Adrenal gland (tissue), 5 donors: ENCODE data around the gene MORF4L1.

ENCODE experiments used
- POLR2A ChIP-seq, 2 donors: fragments of 450-650 bp; IDR thresholded peaks; one replicate each; pipeline ENCODE4 v1.6.1; 2017; ENCODE audit warnings: antibody characterized with exemption in 2 of 2, mild to moderate bottlenecking in 2 of 2, moderate library complexity in 1 of 2
- TF ChIP-seq, protein P1 (sequence below), 6 experiments: fragments of 450-650 bp in 4 of 6; fragments of 200-600 bp in 2 of 6; sonication (generic) in 1 of 6; IDR thresholded peaks; 1 replicate in 5 of 6; 2 replicates in 1 of 6; pipeline versions ENCODE4 v1.5.1 to v1.8.0; 2016 to 2021; ENCODE audit warnings: antibody characterized with exemption in 6 of 6, mild to moderate bottlenecking in 2 of 6, moderate library complexity in 1 of 6
- donor health status: DM: no; HTN: no; CAD: no.

DNA sequence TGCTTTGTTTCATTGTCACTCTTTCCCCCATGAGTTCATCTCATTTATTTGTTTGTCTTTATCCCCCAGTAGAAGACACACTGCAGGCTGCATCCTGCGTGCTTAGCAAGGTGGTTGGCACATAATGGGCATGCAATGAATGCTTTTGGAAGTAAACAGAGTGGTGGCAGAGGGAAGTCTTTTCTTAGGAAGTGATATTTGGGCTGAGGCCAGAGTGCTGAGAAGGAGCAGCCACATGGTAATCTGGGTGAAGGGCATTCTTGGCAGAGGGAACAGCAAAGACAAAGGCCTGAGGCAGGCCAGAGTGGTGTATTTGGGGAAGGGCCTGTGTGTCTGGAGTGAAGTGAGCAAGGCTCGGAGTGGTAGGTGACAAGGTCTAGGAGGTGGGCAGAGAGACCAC lies 43.8 kb upstream of the MORF4L1 start:
- TF ChIP-seq, protein P1, sequence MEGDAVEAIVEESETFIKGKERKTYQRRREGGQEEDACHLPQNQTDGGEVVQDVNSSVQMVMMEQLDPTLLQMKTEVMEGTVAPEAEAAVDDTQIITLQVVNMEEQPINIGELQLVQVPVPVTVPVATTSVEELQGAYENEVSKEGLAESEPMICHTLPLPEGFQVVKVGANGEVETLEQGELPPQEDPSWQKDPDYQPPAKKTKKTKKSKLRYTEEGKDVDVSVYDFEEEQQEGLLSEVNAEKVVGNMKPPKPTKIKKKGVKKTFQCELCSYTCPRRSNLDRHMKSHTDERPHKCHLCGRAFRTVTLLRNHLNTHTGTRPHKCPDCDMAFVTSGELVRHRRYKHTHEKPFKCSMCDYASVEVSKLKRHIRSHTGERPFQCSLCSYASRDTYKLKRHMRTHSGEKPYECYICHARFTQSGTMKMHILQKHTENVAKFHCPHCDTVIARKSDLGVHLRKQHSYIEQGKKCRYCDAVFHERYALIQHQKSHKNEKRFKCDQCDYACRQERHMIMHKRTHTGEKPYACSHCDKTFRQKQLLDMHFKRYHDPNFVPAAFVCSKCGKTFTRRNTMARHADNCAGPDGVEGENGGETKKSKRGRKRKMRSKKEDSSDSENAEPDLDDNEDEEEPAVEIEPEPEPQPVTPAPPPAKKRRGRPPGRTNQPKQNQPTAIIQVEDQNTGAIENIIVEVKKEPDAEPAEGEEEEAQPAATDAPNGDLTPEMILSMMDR (IDR thresholded peaks at IDR 0.05) = no peak
- no peak for TF ChIP-seq POLR2A (IDR thresholded peaks at IDR 0.05)
